Progenitor cell of endocrine pancreas (in vitro differentiated cells): ENCODE results near the gene ENTHD1. TPM values are rescaled to one million over a fixed set of nuclear protein-coding genes. Genes with fewer than 3 reads are reported as not detected.

Source experiments
- DNase-seq: peaks from one replicate; pipeline ENCODE4 v3.0.0; 2021; ENCODE audit warnings: low spot score; ENCODE audit not compliant: unreplicated experiment
- H3K27ac Mint-ChIP-seq: 2 replicates; pipeline ENCODE4 v1.8.0; 2021; ENCODE audit warnings: mild to moderate bottlenecking, moderate library complexity, mixed read lengths
- H3K27me3 Mint-ChIP-seq: 2 replicates; pipeline ENCODE4 v1.8.0; 2021; ENCODE audit warnings: mixed read lengths
- H3K36me3 Mint-ChIP-seq: 2 replicates; pipeline ENCODE4 v1.8.0; 2022; ENCODE audit warnings: mixed read lengths; ENCODE audit not compliant: insufficient read depth
- H3K4me1 Mint-ChIP-seq: 2 replicates; pipeline ENCODE4 v1.8.0; 2021; ENCODE audit warnings: low read depth, mixed read lengths
- H3K4me3 Mint-ChIP-seq: 2 replicates; pipeline ENCODE4 v1.8.0; 2021; ENCODE audit warnings: low read depth, mild to moderate bottlenecking, moderate library complexity, mixed read lengths
- H3K9me3 Mint-ChIP-seq: 2 replicates; pipeline ENCODE4 v1.8.0; 2021; ENCODE audit warnings: low read depth, mixed read lengths
- total RNA-seq: library from RNA; stranded (reverse); gene quantifications from 2 replicates; pipeline ENCODE4 v1.2.1, GENCODE V29; 2021
- TF ChIP-seq, protein P1 (sequence below): fragments of 200-600 bp; sonication (generic); IDR thresholded peaks from one replicate; pipeline ENCODE4 v1.5.0; 2021; ENCODE audit warnings: antibody characterized with exemption, mild to moderate bottlenecking; ENCODE audit not compliant: unreplicated experiment

Gene ENTHD1
- total RNA-seq, 1 donor from 2014 or later, result not detected

DNA sequence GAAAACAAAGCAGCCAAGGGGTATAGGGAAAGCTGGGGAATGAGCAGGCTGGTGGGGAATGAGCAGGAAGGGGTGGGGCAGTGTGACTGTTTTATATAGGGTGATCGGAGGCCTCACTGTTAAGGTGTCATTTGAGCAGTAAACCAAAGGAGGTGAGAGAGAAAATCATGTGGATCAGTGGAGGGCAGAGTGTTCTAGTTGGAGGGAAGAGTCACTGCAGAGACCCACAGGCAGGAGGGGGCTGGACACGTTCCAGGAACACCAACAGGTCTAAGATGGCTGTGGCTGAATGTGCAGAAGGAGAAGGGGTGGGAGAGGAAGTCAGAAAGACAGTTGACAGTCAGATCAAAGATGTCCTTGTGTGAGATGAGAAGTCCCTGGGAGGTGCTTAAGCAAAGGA, 103.8 kb downstream of the ENTHD1 start:
- Mint-ChIP-seq H3K27ac (no peak overlapping the region), H3K4me1 (no peaks in the 10 kb centered on the region), H3K9me3 (peaks cover 7% of the 10 kb centered on the region), H3K27me3 (peaks cover 9% of the 10 kb centered on the region), H3K36me3 (no peaks in the 10 kb centered on the region), H3K4me3 (no peak overlapping the region)
- DNase-seq, result no peak
- TF ChIP-seq, protein P1, sequence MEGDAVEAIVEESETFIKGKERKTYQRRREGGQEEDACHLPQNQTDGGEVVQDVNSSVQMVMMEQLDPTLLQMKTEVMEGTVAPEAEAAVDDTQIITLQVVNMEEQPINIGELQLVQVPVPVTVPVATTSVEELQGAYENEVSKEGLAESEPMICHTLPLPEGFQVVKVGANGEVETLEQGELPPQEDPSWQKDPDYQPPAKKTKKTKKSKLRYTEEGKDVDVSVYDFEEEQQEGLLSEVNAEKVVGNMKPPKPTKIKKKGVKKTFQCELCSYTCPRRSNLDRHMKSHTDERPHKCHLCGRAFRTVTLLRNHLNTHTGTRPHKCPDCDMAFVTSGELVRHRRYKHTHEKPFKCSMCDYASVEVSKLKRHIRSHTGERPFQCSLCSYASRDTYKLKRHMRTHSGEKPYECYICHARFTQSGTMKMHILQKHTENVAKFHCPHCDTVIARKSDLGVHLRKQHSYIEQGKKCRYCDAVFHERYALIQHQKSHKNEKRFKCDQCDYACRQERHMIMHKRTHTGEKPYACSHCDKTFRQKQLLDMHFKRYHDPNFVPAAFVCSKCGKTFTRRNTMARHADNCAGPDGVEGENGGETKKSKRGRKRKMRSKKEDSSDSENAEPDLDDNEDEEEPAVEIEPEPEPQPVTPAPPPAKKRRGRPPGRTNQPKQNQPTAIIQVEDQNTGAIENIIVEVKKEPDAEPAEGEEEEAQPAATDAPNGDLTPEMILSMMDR, result no peak

DNA sequence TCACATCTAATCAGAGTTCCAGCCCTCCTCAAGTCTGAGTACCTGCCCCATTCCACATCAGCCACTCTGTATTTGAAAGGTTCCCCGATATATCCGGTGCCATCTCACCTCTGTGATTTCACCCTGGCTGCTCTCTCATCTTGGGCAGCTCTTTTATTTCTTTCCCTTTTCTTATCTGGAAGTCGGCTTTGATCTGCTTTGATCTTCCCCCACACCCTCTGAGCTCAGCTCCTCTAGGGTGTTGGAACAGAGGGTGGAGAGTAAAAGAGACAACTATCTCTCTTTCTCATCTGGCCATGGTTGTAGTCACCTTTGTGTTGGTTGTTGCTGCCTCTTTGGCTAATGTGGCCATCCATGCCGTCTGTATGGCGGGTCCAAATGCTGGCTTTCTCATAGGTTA, 108.3 kb downstream of the ENTHD1 start:
- Mint-ChIP-seq H3K27me3 (peaks cover 8% of the 10 kb centered on the region), H3K36me3 (no peaks in the 10 kb centered on the region), H3K27ac (no peak overlapping the region), H3K9me3 (no peaks in the 10 kb centered on the region), H3K4me3 (no peak overlapping the region), H3K4me1 (no peaks in the 10 kb centered on the region)
- TF ChIP-seq, protein P1, result no peak
- no peak for DNase-seq

DNA sequence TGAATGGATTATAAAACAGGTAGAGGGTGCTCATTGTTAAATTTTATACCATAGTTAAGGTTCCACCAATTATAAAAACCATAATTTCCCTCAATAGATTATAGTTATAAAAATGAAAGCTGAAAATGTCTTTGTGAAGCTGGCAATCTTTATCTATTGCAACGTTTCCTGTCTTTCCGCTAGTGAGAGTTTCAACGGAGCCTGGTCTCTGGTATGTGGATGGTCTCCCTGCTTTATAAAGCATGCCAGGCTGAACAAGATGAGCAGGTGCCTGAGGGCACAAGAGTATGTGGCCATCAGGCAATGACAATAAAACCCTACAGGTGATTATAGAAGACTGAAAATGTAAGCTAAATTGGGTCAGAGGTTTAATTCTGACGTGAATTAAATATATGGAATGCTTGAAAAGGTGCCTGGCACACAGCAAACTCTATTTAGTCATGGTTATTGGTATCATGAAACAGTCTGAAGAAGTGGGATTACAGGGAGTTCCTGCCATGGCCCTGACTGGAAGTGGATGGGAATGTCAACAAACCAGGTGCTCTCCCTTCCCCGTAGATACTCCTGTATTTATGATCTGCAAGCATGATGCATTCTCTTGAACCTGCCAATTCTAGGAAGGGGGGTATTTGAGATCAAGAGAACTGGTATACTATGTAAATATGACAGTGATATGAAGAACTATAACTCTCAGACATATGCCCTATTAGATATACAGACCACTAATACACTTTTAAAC, 115.7 kb downstream of the ENTHD1 start:
- no peak overlapping the region for H3K4me3 Mint-ChIP-seq
- no peak overlapping the region for H3K27ac Mint-ChIP-seq
- no peak for DNase-seq
- no peaks in the 10 kb centered on the region for H3K36me3 Mint-ChIP-seq
- TF ChIP-seq, protein P1, result no peak
- H3K4me1 Mint-ChIP-seq, result peaks cover 4% of the 10 kb centered on the region
- H3K9me3 Mint-ChIP-seq, result no peaks in the 10 kb centered on the region
- peaks cover 6% of the 10 kb centered on the region for H3K27me3 Mint-ChIP-seq

DNA sequence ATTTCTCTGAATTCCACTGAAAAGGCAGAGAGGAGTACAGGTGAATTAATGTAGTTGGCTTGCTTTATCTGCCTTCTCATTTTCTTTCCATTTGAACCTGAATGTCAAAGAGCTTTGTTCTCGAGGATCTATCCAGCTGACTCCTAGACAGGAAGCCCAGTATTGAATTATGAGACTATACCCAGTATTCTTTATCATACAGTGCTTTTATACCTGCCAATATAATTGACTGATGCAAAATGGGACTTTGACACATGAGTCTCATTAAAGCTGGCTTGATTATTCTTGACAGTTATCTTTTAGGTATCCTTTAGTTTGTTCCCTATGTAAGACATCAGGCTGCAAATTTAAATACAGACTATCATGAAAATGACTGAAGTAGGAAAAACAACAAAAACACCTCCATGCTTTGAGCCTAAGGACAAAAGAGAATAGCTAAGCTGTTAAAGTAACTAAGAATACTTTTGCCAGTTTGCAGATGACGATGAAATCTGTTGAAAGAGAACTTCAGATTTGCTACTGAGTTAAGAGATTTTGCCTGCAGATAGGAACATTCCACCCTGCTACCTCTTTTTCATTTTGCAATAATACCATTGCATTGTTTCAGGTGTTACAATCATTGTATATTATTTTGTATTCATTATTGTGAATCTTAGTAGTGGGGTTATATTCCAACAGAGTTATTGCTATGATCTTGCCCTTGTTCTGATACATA, 117.1 kb downstream of the ENTHD1 start:
- Mint-ChIP-seq H3K9me3 (no peaks in the 10 kb centered on the region), H3K4me3 (no peak overlapping the region), H3K36me3 (no peaks in the 10 kb centered on the region), H3K27me3 (peaks cover 6% of the 10 kb centered on the region), H3K27ac (no peak overlapping the region), H3K4me1 (peaks cover 4% of the 10 kb centered on the region)
- DNase-seq, result no peak
- TF ChIP-seq, protein P1, result no peak

DNA sequence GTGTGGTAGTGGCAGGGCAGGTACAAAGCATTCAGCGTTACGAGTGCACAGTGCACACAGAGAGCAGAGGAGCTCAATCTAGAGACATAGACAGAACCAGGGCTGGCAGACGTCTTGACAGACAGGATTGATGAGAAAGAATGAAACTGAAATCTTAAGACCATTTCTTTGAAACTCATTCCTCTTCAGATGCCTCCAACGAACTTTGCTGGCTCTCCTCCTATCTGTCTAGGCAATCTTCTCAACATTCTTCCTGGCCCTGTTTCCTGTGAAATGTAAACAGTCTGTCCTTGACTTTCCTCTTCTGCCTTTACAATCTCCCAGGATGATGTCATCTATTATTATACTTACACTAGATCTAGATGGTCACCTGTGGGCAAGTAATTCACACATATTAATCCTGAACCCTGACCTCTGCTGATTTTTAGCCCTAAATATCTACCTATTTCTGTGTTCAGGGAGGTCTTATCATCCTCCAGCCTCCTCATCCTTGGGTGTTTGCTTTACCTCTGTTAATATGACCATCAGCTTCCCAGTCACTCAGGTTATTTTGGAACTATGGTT, 119.5 kb downstream of the ENTHD1 start:
- TF ChIP-seq, protein P1, result no peak
- Mint-ChIP-seq H3K27me3 (peaks cover 9% of the 10 kb centered on the region), H3K4me3 (no peak overlapping the region), H3K36me3 (no peaks in the 10 kb centered on the region), H3K27ac (no peak overlapping the region), H3K9me3 (no peaks in the 10 kb centered on the region), H3K4me1 (peaks cover 4% of the 10 kb centered on the region)
- DNase-seq, result no peak
